NCI-H1092 (cell line): ENCODE measurements around the gene ADPRS.
A peak's percentile ranks its signal among the peaks of the same experiment; 100 is the strongest.

ENCODE experiments used
- DNase-seq: peaks from one replicate; lab custom pipeline; 2025; lab: John Stamatoyannopoulos, UW

Gene ADPRS

DNA sequence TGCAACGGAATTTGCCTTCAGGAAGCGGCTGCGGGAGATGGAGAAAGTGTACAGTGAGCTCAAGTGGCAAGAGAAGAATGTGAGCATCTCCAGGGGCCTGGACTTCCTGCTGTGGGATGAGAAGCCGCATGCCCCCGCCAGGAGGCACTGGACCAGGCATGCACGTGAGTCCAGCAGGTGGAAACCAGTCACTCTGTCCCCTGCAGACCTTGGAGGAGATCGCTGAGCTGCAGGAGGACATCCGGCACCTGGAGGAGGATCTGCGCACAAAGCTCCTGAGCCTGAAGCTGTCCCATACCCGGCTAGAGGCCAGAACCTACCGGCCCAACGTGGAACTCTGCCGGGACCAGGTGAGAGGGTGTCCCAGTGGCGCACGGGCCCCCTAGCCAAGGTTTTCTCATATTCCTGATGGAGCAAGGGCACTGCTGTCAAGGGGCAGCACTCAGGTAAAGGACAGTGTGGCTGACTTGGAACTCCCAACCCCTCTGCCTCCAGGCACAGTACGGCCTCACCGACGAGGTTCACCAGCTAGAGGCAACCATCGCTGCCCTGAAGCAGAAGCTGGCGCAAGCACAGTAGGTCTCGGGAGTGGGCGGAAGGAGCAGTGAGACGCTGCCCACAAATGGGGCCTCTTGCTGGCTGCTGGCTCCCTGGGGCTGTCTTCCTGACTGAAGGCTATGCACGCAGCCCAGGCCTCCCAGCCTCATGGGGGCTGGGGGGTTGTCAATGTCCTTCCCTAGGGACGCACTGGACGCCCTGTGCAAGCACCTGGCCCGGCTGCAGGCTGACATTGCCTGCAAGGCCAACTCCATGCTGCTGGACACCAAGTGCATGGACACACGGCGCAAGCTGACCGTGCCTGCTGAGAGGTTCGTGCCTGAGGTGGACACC lies 1.2 kb upstream of the ADPRS start:
- no peak for DNase-seq

DNA sequence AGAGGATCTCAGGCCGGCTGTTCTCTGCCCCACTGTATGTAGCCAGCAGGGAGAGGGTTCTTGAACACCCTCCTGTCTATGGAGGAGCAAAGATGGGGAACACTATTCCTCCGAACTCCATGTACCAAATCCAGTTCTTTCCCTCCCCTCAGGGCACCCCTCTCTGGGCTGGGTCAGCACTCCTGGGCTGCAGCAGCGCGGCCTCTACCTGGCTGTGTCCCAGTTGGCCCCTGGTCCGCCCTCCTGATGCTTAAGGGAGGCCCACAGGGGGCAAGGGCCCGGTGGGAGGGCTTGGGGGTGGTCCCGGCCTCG lies 471 bp upstream of the ADPRS start:
- DNase-seq = no peak

DNA sequence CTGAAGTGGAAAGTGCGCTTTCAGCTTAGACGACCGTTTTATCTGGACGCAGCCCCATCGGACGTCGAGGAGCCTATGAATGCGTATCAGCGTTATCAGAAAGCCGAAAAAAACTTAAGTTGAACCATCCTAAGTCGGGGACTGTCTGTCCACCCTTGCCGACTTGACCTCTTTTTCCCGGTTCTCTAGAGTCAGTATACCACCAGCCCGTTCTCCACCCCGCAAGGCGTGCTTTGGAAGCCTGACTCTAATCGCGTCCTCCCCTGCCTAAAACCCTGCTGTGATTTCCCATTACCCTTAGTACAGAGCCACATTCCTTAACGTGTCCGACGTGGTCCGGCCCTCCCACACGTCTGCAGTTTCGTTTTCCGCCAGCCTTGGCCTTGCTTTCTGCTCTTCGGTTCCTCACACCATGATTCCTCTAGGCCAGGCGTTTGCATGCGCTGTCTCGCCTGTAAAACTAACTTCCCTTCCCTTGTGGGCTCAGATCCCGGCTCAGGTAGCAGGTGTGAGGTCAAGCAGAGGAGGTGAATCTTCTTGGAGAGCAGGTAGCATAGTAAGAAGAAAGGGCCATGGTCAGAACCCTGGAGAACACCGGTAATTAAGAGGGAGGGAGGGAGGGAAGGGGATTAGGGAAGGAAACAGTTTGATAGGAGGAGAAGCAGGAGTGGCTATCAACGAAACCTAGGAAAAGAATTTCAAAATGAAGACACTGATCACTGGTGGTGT lies 865 bp downstream of the ADPRS start:
- no peak for DNase-seq

- DNase-seq = no peak
Measured at GRCh38 chr1:36091141-36091540, 2.4 kb downstream of the ADPRS start.

GRCh38 chr1:36091698-36092097 lies 3.0 kb downstream of the ADPRS start:
- DNase-seq = no peak

DNA sequence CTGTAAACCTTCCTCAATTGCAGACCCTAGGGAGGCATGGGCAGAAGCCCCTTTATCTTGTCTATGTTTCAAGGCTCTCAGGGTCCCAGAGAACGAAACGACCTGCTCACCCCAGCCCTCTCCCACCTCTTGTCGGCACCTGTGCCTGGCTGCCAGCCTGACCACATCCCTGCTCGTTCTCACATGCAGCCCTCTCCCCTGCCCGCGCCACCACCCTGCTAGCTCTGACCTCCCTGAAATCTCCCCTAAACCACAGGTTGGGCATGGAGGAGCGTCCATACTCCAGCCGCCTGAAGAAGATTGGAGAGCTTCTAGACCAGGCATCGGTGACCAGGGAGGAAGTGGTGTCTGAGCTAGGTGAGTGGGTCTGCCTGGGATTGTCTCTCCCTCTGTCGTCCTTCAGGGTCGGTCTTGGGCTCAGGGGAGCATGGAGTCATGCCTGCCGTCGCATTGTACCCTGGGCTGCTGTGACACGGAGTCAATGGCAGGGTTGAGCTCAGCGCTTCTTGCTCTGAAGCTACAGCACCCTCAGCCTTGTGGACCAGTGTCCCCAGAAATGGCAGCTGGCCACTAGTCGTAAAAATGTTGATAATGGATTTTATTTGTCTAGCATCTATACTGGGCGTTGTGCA lies 3.6 kb downstream of the ADPRS start:
- DNase-seq = no peak

GRCh38 chr1:36092798-36093185 lies 4.1 kb downstream of the ADPRS start:
- DNase-seq = no peak

DNA sequence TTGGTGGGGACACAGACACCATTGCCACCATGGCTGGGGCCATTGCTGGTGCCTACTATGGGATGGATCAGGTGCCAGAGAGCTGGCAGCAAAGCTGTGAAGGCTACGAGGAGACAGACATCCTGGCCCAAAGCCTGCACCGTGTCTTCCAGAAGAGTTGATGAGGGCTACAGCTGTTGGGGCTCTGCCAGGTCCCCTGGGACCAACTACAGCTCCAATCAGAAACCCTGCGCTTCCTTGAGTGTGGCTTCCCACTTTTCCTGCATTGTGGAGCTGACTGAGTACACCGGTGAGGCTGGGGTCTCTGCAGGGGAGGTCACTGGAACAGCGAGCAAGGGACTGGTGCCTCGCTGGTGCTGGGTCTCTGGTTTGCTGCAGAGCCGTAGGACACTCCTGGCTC lies 4.5 kb downstream of the ADPRS start:
- DNase-seq = no peak

DNA sequence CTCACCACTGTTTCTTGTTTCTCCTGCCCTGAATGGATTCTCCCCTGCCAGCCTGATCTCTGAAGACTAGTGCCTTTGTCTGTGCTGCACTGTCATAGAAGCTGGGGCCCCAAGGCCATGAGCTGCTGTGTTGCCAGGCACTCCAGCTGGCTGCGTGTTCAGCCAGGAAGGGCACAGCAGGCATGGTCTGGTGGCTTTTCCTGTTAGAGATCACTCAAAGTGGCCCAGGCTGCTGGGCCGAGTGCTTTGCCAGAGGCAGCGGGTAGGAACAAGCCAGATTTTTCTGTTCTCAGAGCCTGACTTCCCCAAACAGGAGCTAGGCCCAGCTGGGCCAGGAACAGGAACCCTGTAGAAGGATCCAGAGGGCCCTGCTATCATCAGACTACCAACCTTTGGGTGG lies 5.2 kb downstream of the ADPRS start:
- DNase-seq = no peak

- no peak for DNase-seq
Measured at GRCh38 chr1:36094621-36095061, 5.9 kb downstream of the ADPRS start.

GRCh38 chr1:36095760-36096405 lies 7.2 kb downstream of the ADPRS start:
- DNase-seq = no peak

- DNase-seq = no peak
Measured at GRCh38 chr1:36096500-36097432, 8.1 kb downstream of the ADPRS start.

- DNase-seq = no peak
Measured at GRCh38 chr1:36097693-36098585, 9.2 kb downstream of the ADPRS start.

DNA sequence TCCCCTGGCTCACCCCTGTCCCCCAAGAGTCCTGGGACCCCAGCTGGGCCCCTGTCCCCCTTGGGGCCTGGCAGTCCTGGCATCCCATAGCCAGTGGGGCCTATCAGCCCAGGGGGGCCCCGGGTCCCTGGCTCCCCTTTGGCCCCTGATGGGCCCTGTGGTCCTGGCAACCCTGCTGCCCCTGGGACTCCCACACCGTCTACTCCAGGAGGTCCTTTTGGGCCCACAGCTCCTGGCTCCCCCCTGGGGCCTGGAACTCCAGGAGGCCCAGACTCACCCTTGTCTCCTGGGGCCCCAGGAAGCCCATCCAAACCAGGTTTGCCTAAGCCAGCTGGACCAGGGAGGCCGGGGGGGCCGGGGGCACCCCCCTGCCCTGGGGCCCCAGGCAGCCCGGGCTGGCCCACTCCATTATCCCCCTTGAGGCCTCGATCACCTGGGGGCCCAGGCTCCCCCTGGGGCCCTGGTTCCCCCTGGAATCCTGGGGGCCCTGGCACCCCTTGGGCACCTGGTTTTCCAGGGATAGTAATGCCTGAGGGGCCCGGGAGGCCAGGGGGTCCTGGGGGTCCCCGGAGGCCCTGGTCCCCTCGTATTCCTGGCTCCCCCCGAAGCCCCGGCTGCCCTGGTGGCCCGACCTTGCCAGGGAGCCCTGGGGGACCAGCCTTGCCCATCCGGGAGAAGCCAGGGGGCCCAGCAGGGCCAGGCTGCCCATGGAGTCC lies 10.1 kb downstream of the ADPRS start:
- no peak for DNase-seq

DNA sequence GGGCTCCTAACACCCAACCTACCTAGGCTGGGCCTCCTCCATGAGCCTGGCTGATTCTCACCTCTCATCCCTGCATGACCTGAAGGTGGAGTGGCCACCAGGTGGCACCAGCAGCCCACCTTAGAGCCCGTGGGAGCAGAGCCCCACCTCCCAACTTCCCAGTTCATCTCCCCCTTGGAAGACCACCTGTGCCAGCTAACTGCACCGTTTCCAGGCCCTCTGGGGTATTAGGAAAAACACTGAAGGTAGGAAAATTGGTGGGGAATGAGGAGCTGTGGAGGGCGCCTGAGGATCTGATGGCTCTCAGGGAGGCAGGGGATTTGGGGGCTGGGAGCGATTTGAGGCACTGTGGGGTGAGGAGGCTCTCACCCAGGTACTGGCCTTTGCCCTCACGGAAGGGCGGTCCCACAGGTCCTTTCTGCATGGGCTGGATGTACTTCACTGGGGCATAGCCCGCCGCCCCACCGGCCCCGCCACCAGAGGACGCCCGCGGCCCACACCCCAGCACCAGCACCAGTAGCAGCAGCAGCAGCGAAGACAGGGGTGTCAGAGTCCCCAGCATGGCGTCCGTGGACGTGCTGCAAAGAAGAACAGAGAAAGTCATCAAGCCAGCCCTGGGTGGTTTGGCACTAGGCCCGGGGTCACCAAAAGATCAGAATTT lies 11.1 kb downstream of the ADPRS start:
- DNase-seq = peak; percentile 75

DNA sequence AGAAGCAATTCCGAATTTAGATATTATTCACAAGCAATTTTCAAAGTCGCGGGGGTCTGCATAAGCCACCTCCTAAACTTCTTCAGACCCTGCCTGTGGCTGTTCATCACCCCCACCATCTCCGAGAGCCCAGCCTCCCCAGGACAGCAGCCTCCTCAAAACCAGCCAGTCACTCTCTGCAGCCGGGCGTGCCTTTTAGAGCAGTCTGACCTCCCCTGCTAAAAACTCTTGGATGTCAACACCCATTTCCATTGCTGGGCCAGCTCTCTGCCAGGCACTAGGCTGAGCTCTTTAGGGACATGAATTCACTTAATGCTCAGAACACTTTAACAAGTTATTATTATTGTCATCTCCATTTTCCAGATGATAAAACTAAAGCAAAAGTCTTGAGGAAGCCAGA lies 11.7 kb downstream of the ADPRS start:
- no peak for DNase-seq

DNA sequence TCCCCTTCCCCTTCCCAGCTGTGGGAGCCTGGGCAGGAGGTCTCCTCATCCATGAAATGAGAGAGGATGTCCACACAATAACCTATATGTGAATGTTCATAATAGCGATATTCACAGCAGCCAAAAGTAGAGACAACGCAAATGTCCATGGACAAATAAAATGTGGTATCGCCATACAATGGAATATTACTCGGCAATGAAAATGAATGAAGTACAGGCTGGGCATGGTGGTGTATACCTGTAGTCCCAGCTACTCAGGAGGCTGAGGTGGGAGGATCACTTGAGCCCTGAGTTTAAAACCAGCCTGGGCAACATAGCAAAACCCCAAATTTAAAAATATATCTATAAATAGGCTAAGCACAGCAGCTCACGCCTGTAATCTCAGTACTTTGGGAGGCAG lies 12.9 kb downstream of the ADPRS start:
- DNase-seq = no peak

GRCh38 chr1:36106269-36106668 lies 17.6 kb downstream of the ADPRS start:
- no peak for DNase-seq

GRCh38 chr1:36107394-36107793 lies 18.7 kb downstream of the ADPRS start:
- DNase-seq = peak; percentile 17
